ENCODE results near the gene PHF13. TPM values are rescaled to one million over a fixed set of nuclear protein-coding genes. Genes with fewer than 3 reads are reported as not detected.
"Not testable (repeated sequence)": the region's sequence is repeated elsewhere in the genome, so short reads cannot be mapped to it uniquely, and the experiment has no call there.

The PHF13 gene
- total RNA-seq, 2 experiments from 2014 or later: 11.8 to 12.6 TPM

DNA sequence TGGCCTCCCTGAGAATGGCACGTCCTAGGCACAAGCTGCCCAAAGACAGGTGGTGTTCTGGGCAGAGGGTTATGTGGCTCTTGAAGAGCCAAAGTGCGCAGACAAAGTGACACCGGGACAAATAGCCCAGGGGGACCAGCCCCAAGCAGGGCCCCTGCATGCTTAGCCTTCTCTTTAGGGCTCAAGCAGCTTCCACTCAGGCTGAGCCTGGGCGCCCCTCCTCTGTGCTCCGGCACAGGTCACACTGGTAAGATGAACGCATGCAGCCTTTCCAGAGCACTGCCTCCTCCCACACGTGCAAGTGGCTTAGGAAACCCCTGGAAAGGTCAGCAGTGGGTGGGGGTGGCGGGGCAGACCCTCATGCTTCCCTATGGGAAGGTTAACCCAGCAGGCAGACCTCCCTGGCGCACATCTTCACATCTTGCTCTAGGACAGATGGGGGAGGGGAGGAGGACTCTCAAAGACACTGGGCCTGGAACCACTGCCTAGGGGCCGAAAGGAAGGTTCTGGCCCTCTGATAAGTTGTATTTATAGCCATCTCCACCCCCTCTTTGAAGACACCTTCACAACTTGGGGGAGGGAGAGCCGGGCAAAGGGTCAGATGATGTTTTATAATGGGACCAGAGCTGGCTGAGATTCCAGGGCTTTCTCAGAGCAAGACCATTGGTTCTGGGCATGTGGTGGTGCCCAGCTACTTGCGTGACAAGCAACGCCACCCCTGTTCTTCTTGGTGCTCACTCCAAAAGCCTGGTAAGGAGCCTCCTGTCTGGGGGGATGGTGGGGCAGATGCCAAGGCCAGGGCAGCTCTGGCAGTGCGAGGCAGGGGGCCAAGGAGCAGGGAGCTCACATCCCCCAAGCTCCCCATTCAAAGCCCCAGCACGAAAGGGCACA lies 16.4 kb upstream of the PHF13 start:
- ATAC-seq: no peak
- H3K27me3 Mint-ChIP-seq (ENCODE audit: low read depth): no peaks in the 10 kb centered on the region
- ChIA-PET CTCF (interaction anchor here (1.0 kb wide), 1 partner anchor 8 kb away, joined by 3 read pairs; no protein-coding TSS in a partner anchor), POLR2A (no interaction called here)
- H3K4me3 Mint-ChIP-seq: no peak overlapping the region
- DNase-seq: no peak
- H3K4me1 Mint-ChIP-seq (ENCODE audit: low read depth): peaks cover 46% of the 10 kb centered on the region
- H3K9me3 Mint-ChIP-seq (ENCODE audit: insufficient read depth): no peaks in the 10 kb centered on the region
- peak overlapping the region; percentile 15 for H3K27ac Mint-ChIP-seq
- peaks cover 66% of the 10 kb centered on the region for H3K36me3 Mint-ChIP-seq (ENCODE audit: low read depth)

DNA sequence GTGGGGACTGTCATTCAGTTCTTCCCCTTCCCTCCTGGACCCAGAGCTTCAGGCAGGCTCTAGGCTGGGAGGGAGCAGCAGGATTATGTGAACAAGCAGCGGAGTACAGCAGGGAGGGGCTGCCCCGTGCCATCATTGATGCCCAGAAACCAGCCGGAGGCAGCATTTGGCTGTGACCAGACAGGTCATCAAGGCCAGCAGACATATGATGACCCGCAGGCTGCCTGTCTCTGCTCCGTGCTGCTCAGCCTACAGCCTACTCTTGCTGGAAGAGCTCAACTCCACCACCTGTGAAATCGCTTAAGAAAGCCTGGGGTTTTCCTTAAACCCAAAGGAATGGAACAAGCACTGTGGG lies 15.8 kb upstream of the PHF13 start:
- Mint-ChIP-seq H3K9me3 (ENCODE audit: insufficient read depth) (no peaks in the 10 kb centered on the region), H3K36me3 (ENCODE audit: low read depth) (peaks cover 63% of the 10 kb centered on the region), H3K27ac (peak overlapping the region; percentile 49), H3K27me3 (ENCODE audit: low read depth) (no peaks in the 10 kb centered on the region), H3K4me1 (ENCODE audit: low read depth) (peaks cover 40% of the 10 kb centered on the region), H3K4me3 (no peak overlapping the region)
- ATAC-seq (no peak), DNase-seq (no peak)
- ChIA-PET CTCF (interaction anchor here (1.0 kb wide), 1 partner anchor 9 kb away, joined by 3 read pairs; no protein-coding TSS in a partner anchor), POLR2A (no interaction called here)

- H3K27ac Mint-ChIP-seq: peak overlapping the region; percentile 89
- H3K4me1 Mint-ChIP-seq (ENCODE audit: low read depth): peaks cover 40% of the 10 kb centered on the region
- peak overlapping the region; percentile 99 for H3K4me3 Mint-ChIP-seq
- POLR2A ChIA-PET: interaction anchor here (1.0 to 4.5 kb wide), 6 partner anchors 12 to 108 kb away, joined by 3 to 15 read pairs (median 3); partner anchors contain the start of genes NOL9, TAS1R1 and ZBTB48
- H3K9me3 Mint-ChIP-seq (ENCODE audit: insufficient read depth): no peaks in the 10 kb centered on the region
- CTCF ChIA-PET: interaction anchor here (1.1 to 4.7 kb wide), 8 partner anchors 8 to 47 kb away, joined by 3 to 37 read pairs (median 4); partner anchors contain the start of genes NOL9, TAS1R1 and ZBTB48
- H3K27me3 Mint-ChIP-seq (ENCODE audit: low read depth): no peaks in the 10 kb centered on the region
- ATAC-seq: peak; percentile 16
- peaks cover 52% of the 10 kb centered on the region for H3K36me3 Mint-ChIP-seq (ENCODE audit: low read depth)
- peak; percentile 71 for DNase-seq
Measured at GRCh38 chr1:6599141-6599975, 14.2 kb upstream of the PHF13 start.

- CTCF ChIA-PET: interaction anchor here (1.1 to 4.7 kb wide), 8 partner anchors 9 to 67 kb away, joined by 3 to 37 read pairs (median 4); partner anchors contain the start of genes NOL9, TAS1R1 and ZBTB48
- Mint-ChIP-seq H3K36me3 (ENCODE audit: low read depth) (peaks cover 48% of the 10 kb centered on the region), H3K27ac (peak overlapping the region; percentile 93), H3K4me1 (ENCODE audit: low read depth) (peaks cover 41% of the 10 kb centered on the region), H3K4me3 (peak overlapping the region; percentile 99)
- not testable (repeated sequence) for H3K27me3 Mint-ChIP-seq (ENCODE audit: low read depth); DNase-seq; H3K9me3 Mint-ChIP-seq (ENCODE audit: insufficient read depth); ATAC-seq
- POLR2A ChIA-PET: interaction anchor here (0.5 to 4.5 kb wide), 7 partner anchors 13 to 573 kb away, joined by 3 to 15 read pairs (median 3); partner anchors contain the start of genes NOL9, TAS1R1 and ZBTB48
Measured at GRCh38 chr1:6599991-6600390, 13.5 kb upstream of the PHF13 start.

GRCh38 chr1:6600410-6601048 lies 13.0 kb upstream of the PHF13 start:
- CTCF ChIA-PET: interaction anchor here (1.1 to 4.7 kb wide), 8 partner anchors 8 to 67 kb away, joined by 3 to 37 read pairs (median 4); partner anchors contain the start of genes NOL9, TAS1R1 and ZBTB48
- Mint-ChIP-seq H3K4me3 (peak overlapping the region; percentile 99), H3K9me3 (ENCODE audit: insufficient read depth) (no peaks in the 10 kb centered on the region), H3K36me3 (ENCODE audit: low read depth) (peaks cover 42% of the 10 kb centered on the region), H3K27ac (peak overlapping the region; percentile 93), H3K27me3 (ENCODE audit: low read depth) (no peaks in the 10 kb centered on the region), H3K4me1 (ENCODE audit: low read depth) (peaks cover 38% of the 10 kb centered on the region)
- DNase-seq (no peak), ATAC-seq (no peak)
- POLR2A ChIA-PET: interaction anchor here (0.5 to 4.5 kb wide), 8 partner anchors 13 to 573 kb away, joined by 3 to 15 read pairs (median 3); partner anchors contain the start of genes NOL9, TAS1R1 and ZBTB48

DNA sequence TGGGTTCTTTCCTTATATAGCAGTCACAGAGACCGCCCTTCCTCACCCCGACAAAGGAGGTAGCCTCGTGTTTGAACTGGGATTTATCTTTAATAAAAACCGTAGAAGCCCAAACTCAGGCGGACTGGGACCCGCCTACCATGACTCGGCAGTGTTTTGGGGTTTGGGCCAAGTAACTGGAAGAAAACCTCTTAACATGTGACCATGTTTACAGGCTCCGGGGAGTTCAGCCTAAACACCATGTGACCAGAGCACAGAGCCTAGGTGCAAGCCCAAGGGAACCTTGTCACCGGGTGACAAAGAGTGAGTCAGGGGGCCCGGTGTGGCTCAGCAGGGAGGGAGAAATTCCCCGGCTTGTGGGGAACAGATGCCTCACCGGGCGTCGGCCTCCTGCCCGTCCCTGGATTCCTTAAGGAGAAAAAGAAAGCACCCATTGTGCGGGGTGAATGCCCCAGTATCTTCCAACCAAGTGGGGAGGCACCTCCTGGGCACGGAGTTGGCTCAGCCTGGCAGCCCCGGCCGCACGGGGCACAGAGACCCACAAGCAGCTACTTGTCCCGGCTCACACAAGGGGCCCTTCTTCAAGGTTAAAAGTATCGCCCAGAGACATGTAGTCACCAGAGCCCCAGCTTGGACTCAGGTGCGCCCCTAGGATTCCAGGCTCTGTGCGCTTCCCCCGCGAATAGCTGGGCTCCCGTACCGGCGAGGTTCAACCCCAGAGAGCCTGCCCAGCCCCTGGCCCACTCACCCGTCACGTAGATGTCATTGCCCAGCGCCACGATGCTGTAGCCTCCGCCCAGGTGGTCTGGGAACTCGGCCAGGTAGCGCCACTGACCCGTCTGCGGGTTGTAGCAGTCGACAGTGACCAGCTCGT lies 12.2 kb upstream of the PHF13 start:
- no peaks in the 10 kb centered on the region for H3K27me3 Mint-ChIP-seq (ENCODE audit: low read depth)

GRCh38 chr1:6601923-6602668 lies 11.4 kb upstream of the PHF13 start:
- Mint-ChIP-seq H3K4me1 (ENCODE audit: low read depth) (peaks cover 33% of the 10 kb centered on the region), H3K36me3 (ENCODE audit: low read depth) (peaks cover 30% of the 10 kb centered on the region), H3K9me3 (ENCODE audit: insufficient read depth) (no peaks in the 10 kb centered on the region), H3K27me3 (ENCODE audit: low read depth) (no peaks in the 10 kb centered on the region), H3K27ac (peak overlapping the region; percentile 93), H3K4me3 (peak overlapping the region; percentile 99)
- ATAC-seq: peak; percentile 45
- CTCF ChIA-PET: interaction anchor here (0.7 to 4.7 kb wide), 9 partner anchors 9 to 111 kb away, joined by 3 to 37 read pairs (median 3); partner anchors contain the start of genes NOL9, TAS1R1 and ZBTB48
- POLR2A ChIA-PET: interaction anchor here (0.5 to 4.5 kb wide), 6 partner anchors 13 to 182 kb away, joined by 3 to 32 read pairs (median 4); partner anchors contain the start of genes NOL9, TAS1R1 and ZBTB48
- no peak for DNase-seq

More for the DNA sequence above, 12.2 kb upstream of the PHF13 start:
- Mint-ChIP-seq H3K4me1 (ENCODE audit: low read depth) (peaks cover 34% of the 10 kb centered on the region), H3K4me3 (peak overlapping the region; percentile 99), H3K36me3 (ENCODE audit: low read depth) (peaks cover 35% of the 10 kb centered on the region), H3K9me3 (ENCODE audit: insufficient read depth) (no peaks in the 10 kb centered on the region), H3K27ac (peak overlapping the region; percentile 93)
- peak; percentile 79 for DNase-seq
- ATAC-seq: peak; percentile 42
- POLR2A ChIA-PET: interaction anchor here (0.8 to 4.5 kb wide), 6 partner anchors 12 to 183 kb away, joined by 3 to 32 read pairs (median 4); partner anchors contain the start of genes NOL9, TAS1R1 and ZBTB48
- CTCF ChIA-PET: interaction anchor here (0.9 to 4.7 kb wide), 11 partner anchors 8 to 110 kb away, joined by 3 to 37 read pairs (median 4); partner anchors contain the start of genes NOL9, TAS1R1 and ZBTB48

DNA sequence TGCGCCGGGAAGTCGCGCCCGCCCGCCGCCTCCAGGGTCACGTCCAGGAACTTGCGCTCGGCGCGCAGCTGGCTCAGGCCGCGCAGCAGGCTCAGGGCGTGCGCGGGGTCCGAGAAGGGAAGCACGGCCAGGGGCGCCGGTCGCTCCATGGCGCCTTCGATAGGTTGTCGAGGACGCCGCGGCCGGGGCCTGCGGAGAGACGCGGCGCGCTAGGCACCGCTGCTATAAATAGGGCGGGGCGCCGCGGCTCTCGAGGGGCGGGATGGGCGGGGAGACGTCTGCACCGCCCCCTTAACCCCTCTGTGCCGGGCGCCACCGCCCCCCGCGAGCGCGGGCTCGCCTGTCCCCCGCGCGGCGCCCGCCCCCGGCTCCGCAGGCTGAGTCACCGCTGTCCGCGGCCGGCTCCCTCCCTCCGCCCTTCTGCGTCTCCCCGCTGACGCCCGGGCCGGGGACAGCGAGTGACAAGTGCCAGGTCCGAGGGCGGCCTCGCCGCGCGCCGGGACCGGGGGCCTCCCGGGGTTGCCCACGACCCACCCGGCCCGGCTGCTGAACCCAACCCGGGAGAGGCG lies 10.8 kb upstream of the PHF13 start, which contains the start of gene KLHL21:
KLHL21 (minus strand) TSS at position 201 of the 569 bp plus-strand sequence; CDS start at position 149, 52 bp downstream.
- H3K36me3 Mint-ChIP-seq (ENCODE audit: low read depth): peaks cover 25% of the 10 kb centered on the region
- ATAC-seq: peak; percentile 63
- ChIA-PET POLR2A (interaction anchor here (0.5 to 4.5 kb wide), 12 partner anchors 10 to 211 kb away, joined by 3 to 32 read pairs (median 4); partner anchors contain the start of genes NOL9, PHF13, PLEKHG5 and TAS1R1), CTCF (interaction anchor here (0.7 to 4.7 kb wide), 9 partner anchors 10 to 112 kb away, joined by 3 to 37 read pairs (median 4); partner anchors contain the start of genes NOL9, TAS1R1 and ZBTB48)
- peak; percentile 86 for DNase-seq
- peak within 1 kb of the TSS; percentile 95 for H3K27ac Mint-ChIP-seq
- peaks cover 30% of the 10 kb centered on the region for H3K4me1 Mint-ChIP-seq (ENCODE audit: low read depth)
- peak within 1 kb of the TSS; percentile 99 for H3K4me3 Mint-ChIP-seq
- H3K27me3 Mint-ChIP-seq (ENCODE audit: low read depth): no peaks in the 10 kb centered on the region
- no peaks in the 10 kb centered on the region for H3K9me3 Mint-ChIP-seq (ENCODE audit: insufficient read depth)
